ENCODE measurements around the gene ASCL4. TPM values are rescaled to one million over a fixed set of nuclear protein-coding genes. Genes with fewer than 3 reads are reported as not detected.

The ASCL4 gene
- total RNA-seq, 1 experiment from 2014 or later, result not detected

Other genes with a start within 250 kb of the ASCL4 start
- 52.9 and 59.2 TPM in 2 replicates for gene PWP1, start 88.9 kb upstream of the ASCL4 start, total RNA-seq (2014; rRNA removed; shearing (Covaris generic))
- gene PRDM4, start 13.6 kb upstream of the ASCL4 start, total RNA-seq (2014; rRNA removed; shearing (Covaris generic)), result 30.9 and 45.4 TPM in 2 replicates

Measured in HT1080 (cell line).